Fibroblast of lung (primary cell): ENCODE data around the gene ANGPTL2.

ENCODE experiments used
- EZH2 ChIP-seq: IDR thresholded peaks from 2 replicates; pipeline ENCODE4 v1.5.1; 2012; ENCODE audit warnings: low read length, control low read depth, mild to moderate bottlenecking; ENCODE audit errors: missing control alignments
- TF ChIP-seq, protein P1 (sequence below), 2 donors: IDR thresholded peaks in 1 of 2; conservative IDR thresholded peaks in 1 of 2; 1 replicate in 1 of 2; 2 replicates in 1 of 2; pipeline ENCODE4 v1.5.1; 2011 to 2012; ENCODE audit warnings: low read length in 2 of 2, control low read depth in 1 of 2, inconsistent platforms in 1 of 2, low read depth in 1 of 2, mild to moderate bottlenecking in 1 of 2

DNA sequence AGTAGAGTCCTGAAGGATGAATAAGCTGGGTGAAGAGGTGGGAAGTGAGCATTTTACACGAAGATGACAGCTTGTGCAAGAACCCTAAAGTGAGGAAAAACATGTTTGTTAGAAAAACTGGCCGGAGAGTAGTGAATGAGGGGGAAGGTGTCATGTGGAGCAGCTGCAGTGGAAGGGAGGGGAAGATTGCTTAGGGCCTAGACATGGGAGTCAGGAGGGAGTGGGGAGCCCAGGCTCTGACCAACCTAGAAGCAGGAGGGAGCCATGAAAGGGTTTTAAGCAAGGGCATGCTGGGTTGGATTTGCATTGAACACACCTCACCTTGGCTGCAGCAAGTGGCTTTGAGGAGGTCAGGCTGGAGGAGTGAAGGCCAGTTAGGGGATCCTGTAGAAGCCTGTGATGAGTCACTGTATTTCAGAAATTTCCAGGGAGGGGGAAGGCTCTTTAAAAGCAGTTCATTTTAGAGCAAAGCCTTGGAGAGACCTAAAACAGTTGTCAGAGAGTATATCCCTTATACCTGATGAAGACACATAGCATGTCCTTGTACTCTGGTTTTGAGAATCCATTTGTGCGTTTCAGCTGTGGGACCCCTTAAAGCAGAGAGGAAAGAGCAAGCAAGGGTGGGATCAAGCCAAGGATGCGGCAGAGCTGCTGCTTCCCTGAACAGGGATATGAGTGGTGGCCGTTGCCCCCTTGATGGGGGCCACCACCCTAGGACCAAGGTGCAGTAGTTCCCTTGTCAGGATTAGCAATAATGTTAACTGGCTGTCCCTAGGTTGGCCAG, 45.4 kb downstream of the ANGPTL2 start:
- no peak for TF ChIP-seq EZH2
- TF ChIP-seq, protein P1, sequence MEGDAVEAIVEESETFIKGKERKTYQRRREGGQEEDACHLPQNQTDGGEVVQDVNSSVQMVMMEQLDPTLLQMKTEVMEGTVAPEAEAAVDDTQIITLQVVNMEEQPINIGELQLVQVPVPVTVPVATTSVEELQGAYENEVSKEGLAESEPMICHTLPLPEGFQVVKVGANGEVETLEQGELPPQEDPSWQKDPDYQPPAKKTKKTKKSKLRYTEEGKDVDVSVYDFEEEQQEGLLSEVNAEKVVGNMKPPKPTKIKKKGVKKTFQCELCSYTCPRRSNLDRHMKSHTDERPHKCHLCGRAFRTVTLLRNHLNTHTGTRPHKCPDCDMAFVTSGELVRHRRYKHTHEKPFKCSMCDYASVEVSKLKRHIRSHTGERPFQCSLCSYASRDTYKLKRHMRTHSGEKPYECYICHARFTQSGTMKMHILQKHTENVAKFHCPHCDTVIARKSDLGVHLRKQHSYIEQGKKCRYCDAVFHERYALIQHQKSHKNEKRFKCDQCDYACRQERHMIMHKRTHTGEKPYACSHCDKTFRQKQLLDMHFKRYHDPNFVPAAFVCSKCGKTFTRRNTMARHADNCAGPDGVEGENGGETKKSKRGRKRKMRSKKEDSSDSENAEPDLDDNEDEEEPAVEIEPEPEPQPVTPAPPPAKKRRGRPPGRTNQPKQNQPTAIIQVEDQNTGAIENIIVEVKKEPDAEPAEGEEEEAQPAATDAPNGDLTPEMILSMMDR (conservative IDR thresholded peaks at IDR 0.05 in 1 of 2, IDR thresholded peaks at IDR 0.05 in 1 of 2; ENCODE audit: low read depth in 1 of 2, low read length in 2 of 2), result no peak
